Neural cell (in vitro differentiated cells): ENCODE measurements around the gene MEIS1. TPM values are rescaled to one million over a fixed set of nuclear protein-coding genes. Genes with fewer than 3 reads are reported as not detected.
"Not testable (repeated sequence)": the region's sequence is repeated elsewhere in the genome, so short reads cannot be mapped to it uniquely, and the experiment has no call there.

Experiments used
- H2AFZ ChIP-seq: fragments of 200-600, 300-800 bp; sonication (generic), shearing (Covaris generic); 2 replicates; pipeline ENCODE4 v1.6.0; 2014; ENCODE audit warnings: low read depth, mild to moderate bottlenecking, antibody characterized with exemption, low read length, moderate library complexity
- H3F3A ChIP-seq: fragments of 200-600 bp; shearing (Covaris generic); 2 replicates; pipeline ENCODE4 v1.6.1; 2016; ENCODE audit warnings: mild to moderate bottlenecking, moderate library complexity, mixed read lengths, antibody characterized with exemption, low read length; ENCODE audit not compliant: insufficient read depth, poor library complexity, severe bottlenecking
- H3K27ac ChIP-seq: fragments of 200-600, 300-800 bp; sonication (generic), shearing (Covaris generic); 2 replicates; pipeline ENCODE4 v1.5.1; 2014; ENCODE audit warnings: mild to moderate bottlenecking, low read length, moderate library complexity
- H3K27me3 ChIP-seq: fragments of 300-800, 200-600 bp; sonication (generic), shearing (Covaris generic); 2 replicates; pipeline ENCODE4 v1.6.0; 2014; ENCODE audit warnings: mild to moderate bottlenecking, low read depth, low read length, moderate library complexity; ENCODE audit not compliant: insufficient read depth
- H3K36me3 ChIP-seq: fragments of 300-800, 200-600 bp; sonication (generic), shearing (Covaris generic); 2 replicates; pipeline ENCODE4 v1.5.1; 2014; ENCODE audit warnings: mild to moderate bottlenecking, antibody characterized with exemption, low read length, moderate library complexity; ENCODE audit not compliant: insufficient read depth
- H3K4me2 ChIP-seq: fragments of 300-800, 200-600 bp; sonication (generic), shearing (Covaris generic); 2 replicates; pipeline ENCODE4 v1.6.0; 2014; ENCODE audit warnings: mild to moderate bottlenecking, low read length
- H3K4me3 ChIP-seq: fragments of 300-800, 200-600 bp; sonication (generic), shearing (Covaris generic); 2 replicates; pipeline ENCODE4 v1.5.1; 2014; ENCODE audit warnings: mild to moderate bottlenecking, low read length, moderate library complexity
- H3K79me2 ChIP-seq: fragments of 200-600 bp; shearing (Covaris generic); replicated peaks from 2 replicates; pipeline ENCODE4 v1.6.0; 2014; ENCODE audit warnings: mild to moderate bottlenecking, low read length, moderate library complexity; ENCODE audit not compliant: insufficient read depth
- H3K9ac ChIP-seq: fragments of 300-800, 200-600 bp; sonication (generic), shearing (Covaris generic); 2 replicates; pipeline ENCODE4 v1.6.1; 2016; ENCODE audit warnings: mild to moderate bottlenecking, low read length, mixed read lengths
- H3K9me2 ChIP-seq: fragments of 200-600 bp; shearing (Covaris generic); 2 replicates; pipeline ENCODE4 v1.6.1; 2016; ENCODE audit warnings: mild to moderate bottlenecking, low read length, mixed read lengths; ENCODE audit not compliant: insufficient read depth
- H3K9me3 ChIP-seq: fragments of 200-600, 300-800 bp; sonication (generic), shearing (Covaris generic); 2 replicates; pipeline ENCODE4 v1.6.1; 2016; ENCODE audit warnings: mild to moderate bottlenecking, mixed run types, low read length, moderate library complexity, mixed read lengths
- H4K20me1 ChIP-seq: fragments of 200-600 bp; shearing (Covaris generic); 2 replicates; pipeline ENCODE4 v1.6.1; 2016; ENCODE audit warnings: mild to moderate bottlenecking, mixed run types; ENCODE audit not compliant: insufficient read depth
- CTCF ChIP-seq: fragments of 450-650 bp; IDR thresholded peaks from 2 replicates; pipeline ENCODE4 v1.5.1; 2014; ENCODE audit warnings: antibody characterized with exemption, mild to moderate bottlenecking, moderate library complexity; ENCODE audit not compliant: poor library complexity, severe bottlenecking
- EP300 ChIP-seq: fragments of 450-650 bp; conservative IDR thresholded peaks from 2 replicates; pipeline ENCODE4 v1.6.1; 2014; ENCODE audit warnings: antibody characterized with exemption, mild to moderate bottlenecking, moderate library complexity; ENCODE audit not compliant: poor library complexity, severe bottlenecking
- EZH2 ChIP-seq: fragments of 200-600, 300-800 bp; shearing (Covaris generic), sonication (generic); IDR thresholded peaks from 2 replicates; pipeline ENCODE4 v1.6.1; 2014; ENCODE audit warnings: antibody characterized with exemption, low read length, borderline replicate concordance, mild to moderate bottlenecking; ENCODE audit not compliant: insufficient read depth, poor library complexity, severe bottlenecking
- MXI1 ChIP-seq: fragments of 450-650 bp; conservative IDR thresholded peaks from 2 replicates; pipeline ENCODE4 v1.6.1; 2014; ENCODE audit warnings: antibody characterized with exemption, mild to moderate bottlenecking; ENCODE audit not compliant: poor library complexity, severe bottlenecking
- POLR2AphosphoS5 ChIP-seq: IDR thresholded peaks from 2 replicates; pipeline ENCODE4 v1.6.1; 2012
- RAD21 ChIP-seq: fragments of 450-650 bp; conservative IDR thresholded peaks from 2 replicates; pipeline ENCODE4 v1.6.1; 2014; ENCODE audit warnings: antibody characterized with exemption, mild to moderate bottlenecking, moderate library complexity
- REST ChIP-seq: IDR thresholded peaks from 2 replicates; pipeline ENCODE4 v1.6.1; 2012; ENCODE audit warnings: borderline replicate concordance
- SMC3 ChIP-seq: fragments of 450-650 bp; conservative IDR thresholded peaks from 2 replicates; pipeline ENCODE4 v1.6.1; 2014; ENCODE audit warnings: antibody characterized with exemption, mild to moderate bottlenecking, moderate library complexity; ENCODE audit not compliant: poor library complexity
- TAF1 ChIP-seq: IDR thresholded peaks from 2 replicates; pipeline ENCODE4 v1.6.1; 2012; ENCODE audit warnings: low read depth
- polyA plus RNA-seq: library from polyadenylated mRNA; depleted of rRNA; stranded (reverse); fragments of >200 nt; gene quantifications from 2 replicates; pipeline ENCODE4 v1.2.3, GENCODE V29; 2014

The MEIS1 gene
- polyA plus RNA-seq, 1 donor from 2014 or later, result 46.5 TPM

DNA sequence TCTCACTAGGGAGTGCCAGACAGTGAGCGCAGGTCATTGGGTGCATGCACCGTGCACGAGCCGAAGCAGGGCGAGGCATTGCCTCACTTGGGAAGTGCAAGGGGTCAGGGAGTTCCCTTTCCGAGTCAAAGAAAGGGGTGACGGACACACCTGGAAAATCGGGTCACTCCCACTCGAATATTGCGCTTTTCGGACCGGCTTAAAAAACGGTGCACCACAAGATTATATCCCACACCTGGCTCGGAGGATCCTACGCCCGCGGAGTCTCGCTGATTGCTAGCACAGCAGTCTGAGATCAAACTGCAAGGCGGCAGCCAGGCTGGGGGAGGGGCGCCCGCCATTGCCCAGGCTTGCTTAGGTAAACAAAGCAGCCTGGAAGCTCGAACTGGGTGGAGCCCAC lies 43.7 kb upstream of the MEIS1 start:
- not testable (repeated sequence) for H3K9me3 ChIP-seq, H3K9ac ChIP-seq, H4K20me1 ChIP-seq, H3K9me2 ChIP-seq, H3F3A ChIP-seq, H3K4me3 ChIP-seq, H3K27me3 ChIP-seq, H3K4me2 ChIP-seq, H2AFZ ChIP-seq, H3K27ac ChIP-seq, H3K36me3 ChIP-seq, H3K79me2 ChIP-seq

GRCh38 chr2:66405473-66405872 lies 29.5 kb upstream of the MEIS1 start:
- H3K27ac ChIP-seq, result no peak overlapping the region
- H3K4me3 ChIP-seq, result no peak overlapping the region
- H3K9me3 ChIP-seq, result peaks cover 7% of the 10 kb centered on the region
- no peaks in the 10 kb centered on the region for H3K27me3 ChIP-seq
- TF ChIP-seq MXI1 (no peak), TAF1 (no peak), POLR2AphosphoS5 (no peak), SMC3 (no peak), EZH2 (no peak), REST (no peak), CTCF (no peak), EP300 (no peak), RAD21 (no peak)
- no peak overlapping the region for H3K9ac ChIP-seq
- no peaks in the 10 kb centered on the region for H3K36me3 ChIP-seq
- H2AFZ ChIP-seq, result no peak overlapping the region
- no peaks in the 10 kb centered on the region for H3F3A ChIP-seq
- no peaks in the 10 kb centered on the region for H3K9me2 ChIP-seq
- no peak overlapping the region for H3K4me2 ChIP-seq
- H4K20me1 ChIP-seq, result no peaks in the 10 kb centered on the region
- H3K79me2 ChIP-seq, result no peaks in the 10 kb centered on the region

DNA sequence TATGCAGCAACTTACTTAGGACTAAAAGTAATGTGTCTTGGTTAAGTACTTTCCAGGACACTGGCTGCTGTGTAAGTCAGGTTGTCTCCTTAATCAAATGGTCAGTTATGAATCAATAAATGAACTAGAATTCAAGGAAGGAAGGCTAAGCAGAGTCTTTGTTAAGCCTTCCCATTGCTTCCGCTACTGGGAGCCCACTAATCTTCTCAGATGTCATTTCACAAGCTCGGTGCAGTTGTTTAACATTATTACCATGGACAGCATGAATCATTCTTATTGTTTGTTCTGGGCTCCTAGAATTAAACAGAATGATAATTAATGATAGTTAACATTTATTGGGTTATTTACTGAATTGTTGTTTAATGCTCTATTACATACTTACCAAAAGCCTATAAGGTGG lies 26.0 kb upstream of the MEIS1 start:
- no peak overlapping the region for H3K4me3 ChIP-seq
- no peak overlapping the region for H3K27ac ChIP-seq
- no peak overlapping the region for H2AFZ ChIP-seq
- H3K79me2 ChIP-seq, result no peaks in the 10 kb centered on the region
- no peaks in the 10 kb centered on the region for H3K9me2 ChIP-seq
- TF ChIP-seq RAD21, result no peak
- TF ChIP-seq EZH2, result no peak
- no peak for TF ChIP-seq CTCF
- TF ChIP-seq SMC3, result no peak
- TF ChIP-seq REST, result no peak
- no peak for TF ChIP-seq POLR2AphosphoS5
- TF ChIP-seq TAF1, result no peak
- no peak for TF ChIP-seq MXI1
- TF ChIP-seq EP300, result no peak
- H3K9ac ChIP-seq, result no peak overlapping the region
- H3F3A ChIP-seq, result no peaks in the 10 kb centered on the region
- no peaks in the 10 kb centered on the region for H3K27me3 ChIP-seq
- H4K20me1 ChIP-seq, result no peaks in the 10 kb centered on the region
- no peaks in the 10 kb centered on the region for H3K9me3 ChIP-seq
- H3K4me2 ChIP-seq, result no peak overlapping the region
- no peaks in the 10 kb centered on the region for H3K36me3 ChIP-seq
